GM12878 (cell line): ENCODE measurements around the gene FGGY. TPM values are rescaled to one million over a fixed set of nuclear protein-coding genes. Genes with fewer than 3 reads are reported as not detected.

ENCODE experiments used
- ATAC-seq: fragments of 200-7000 bp; cut with Tn5 transposase; 3 replicates; pipeline ENCODE4 v1.9.1; 2020; ENCODE audit warnings: mild to moderate bottlenecking, moderate library complexity
- BruUV-seq: library from RNA; stranded (reverse); fragments of 400-500 nt; replicated peaks from 2 replicates; lab custom pipeline; 2021; lab: Mats Ljungman, UMichigan
- CTCF ChIA-PET: fragments of 300-600 bp; sonication (Branson Sonifier 250); formaldehyde crosslinking; extraction: SDS; loops from one replicate; lab custom pipeline; 2021; ENCODE audit warnings: inconsistent platforms; lab: Yijun Ruan, JAX
- POLR2A ChIA-PET: fragments of 350-600 bp; formaldehyde crosslinking; extraction: SDS; loops from one replicate; lab custom pipeline; 2021; ENCODE audit warnings: inconsistent platforms; lab: Charles Lee
- RAD21 ChIA-PET: fragments of 300-600 bp; sonication (Branson Sonifier 250); formaldehyde crosslinking; loops from one replicate; lab custom pipeline; 2023; ENCODE audit warnings: antibody characterized with exemption; ENCODE audit not compliant: unreplicated experiment; lab: Charles Lee
- SMC1A ChIA-PET: fragments of 300-600 bp; sonication (Branson Sonifier 250); formaldehyde crosslinking; loops from one replicate; lab custom pipeline; 2023; ENCODE audit not compliant: unreplicated experiment, uncharacterized antibody; lab: Charles Lee
- DNase-seq: peaks from one replicate; pipeline ENCODE4 v3.0.0-alpha.2; 2011; ENCODE audit warnings: low read depth, low spot score
- FAIRE-seq: peaks from 3 replicates; lab custom pipeline; 2011; peaks lifted over from hg19 to GRCh38; lab: Jason Lieb, UNC
- H2AFZ ChIP-seq: 2 replicates; pipeline ENCODE4 v1.6.0; 2011; ENCODE audit warnings: low read depth, low read length, control low read depth; ENCODE audit not compliant: control insufficient read depth
- H3K27ac ChIP-seq: 2 replicates; pipeline ENCODE4 v1.5.1; 2011; ENCODE audit warnings: control low read depth; ENCODE audit not compliant: control insufficient read depth, insufficient read depth
- H3K27me3 ChIP-seq, 2 experiments: replicated peaks in 1 of 2; 2 replicates each; pipeline versions ENCODE4 v1.6.0 to v1.6.1; 2011; ENCODE audit warnings: low read length in 1 of 2; ENCODE audit not compliant: control insufficient read depth in 2 of 2, insufficient read depth in 2 of 2
- H3K36me3 ChIP-seq, 2 experiments: 2 replicates each; pipeline ENCODE4 v1.5.1; 2011; ENCODE audit warnings: low read length in 1 of 2; ENCODE audit not compliant: control insufficient read depth in 2 of 2, insufficient read depth in 2 of 2
- H3K4me1 ChIP-seq: 2 replicates; pipeline ENCODE4 v1.6.1; 2011; ENCODE audit warnings: mild to moderate bottlenecking, low read length, moderate library complexity, mixed read lengths; ENCODE audit not compliant: control insufficient read depth, insufficient read depth
- H3K4me2 ChIP-seq: 2 replicates; pipeline ENCODE4 v1.6.0; 2011; ENCODE audit warnings: control low read depth; ENCODE audit not compliant: control insufficient read depth, insufficient read depth
- H3K4me3 ChIP-seq: fragments of 200-600 bp; sonication (generic); 2 replicates; pipeline ENCODE4 v1.5.1; 2016
- H3K79me2 ChIP-seq: 2 replicates; pipeline ENCODE4 v1.6.0; 2011; ENCODE audit warnings: low read length; ENCODE audit not compliant: control insufficient read depth, insufficient read depth
- H3K9ac ChIP-seq: 2 replicates; pipeline ENCODE4 v1.8.0; 2011; ENCODE audit warnings: low read length, control low read depth, mixed read lengths; ENCODE audit not compliant: control insufficient read depth, insufficient read depth
- H3K9me3 ChIP-seq: replicated peaks from 3 replicates; pipeline ENCODE4 v1.5.1; 2011; ENCODE audit warnings: mild to moderate bottlenecking, low read length; ENCODE audit not compliant: control insufficient read depth, insufficient read depth
- H4K20me1 ChIP-seq: 2 replicates; pipeline ENCODE4 v1.6.0; 2011; ENCODE audit not compliant: control insufficient read depth, insufficient read depth
- CHD4 ChIP-seq: fragments of 200-600 bp; sonication (generic); IDR thresholded peaks from 2 replicates; pipeline ENCODE4 v1.6.1; 2016; ENCODE audit warnings: mild to moderate bottlenecking
- FOXK2 ChIP-seq: fragments of 450-650 bp; IDR thresholded peaks from 2 replicates; pipeline ENCODE4 v1.6.1; 2017; ENCODE audit warnings: mild to moderate bottlenecking, moderate library complexity
- IKZF1 ChIP-seq: fragments of 450-650 bp; conservative IDR thresholded peaks from 2 replicates; pipeline ENCODE4 v1.6.1; 2017; ENCODE audit warnings: antibody characterized with exemption, mild to moderate bottlenecking
- IKZF2 ChIP-seq, 2 experiments: fragments of 450-650 bp; IDR thresholded peaks; 2 replicates each; pipeline ENCODE4 v1.6.1; 2017; ENCODE audit warnings: mild to moderate bottlenecking in 2 of 2, moderate library complexity in 2 of 2
- MYC ChIP-seq: IDR thresholded peaks from 2 replicates; pipeline ENCODE4 v1.6.1; 2011; ENCODE audit warnings: mild to moderate bottlenecking, low read length, moderate library complexity, inconsistent platforms; ENCODE audit not compliant: insufficient read depth, insufficient replicate concordance, insufficient read length, severe bottlenecking
- WGBS: methylation state at CpG from one replicate; pipeline ENCODE4 v1.1.6; 2016; ENCODE audit warnings: low lambda C conversion rate; ENCODE audit not compliant: insufficient replicate concordance, insufficient coverage; ENCODE audit errors: missing lambda C conversion rate; 5-methylcytosine and 5-hydroxymethylcytosine counted together
- in situ Hi-C: fragments of 300-500 bp; cut with MboI; formaldehyde crosslinking; loops from 9 replicates; pipeline ENCODE4 v1.14.3; 2018; ENCODE audit warnings: mixed read lengths
- intact Hi-C: fragments of 100-400 bp; cut with micrococcal nuclease; formaldehyde crosslinking; loops from one replicate; pipeline ENCODE4 v1.14.2; 2022; ENCODE audit not compliant: unreplicated experiment
- polyA plus RNA-seq, 11 experiments: library from polyadenylated mRNA; depleted of rRNA in 4 of 11; unstranded in 6 of 11; stranded (reverse) in 5 of 11; fragments of >200 nt; fragmentation: Nextera tagmentation in 4 of 11; fragmentation: Illumina TruSeq in 1 of 11; extraction: Ambion mirVana in 4 of 11; extraction: Trizol in 1 of 11; gene quantifications; 1 replicate in 1 of 11; 2 replicates in 10 of 11; pipeline versions ENCODE4 v1.2.1 to v1.2.3, GENCODE V29; 2011 to 2016; ENCODE audit warnings: inconsistent platforms in 2 of 11, missing spikeins in 2 of 11, low read depth in 1 of 11
- total RNA-seq, 4 experiments: library from RNA; depleted of rRNA in 3 of 4; stranded (reverse); fragments of >200 nt in 3 of 4; fragmentation: Illumina TruSeq in 1 of 4; extraction: Trizol in 1 of 4; gene quantifications; 2 replicates each; pipeline versions ENCODE4 v1.2.1 to v1.2.3, GENCODE V29; 2013 to 2021
- TF ChIP-seq, protein P1 (sequence below), 3 experiments: IDR thresholded peaks in 2 of 3; conservative IDR thresholded peaks in 1 of 3; 2 replicates each; pipeline ENCODE4 v1.5.1; 2011; ENCODE audit warnings: low read depth in 3 of 3, low read length in 3 of 3, mild to moderate bottlenecking in 3 of 3, control low read depth in 2 of 3, moderate library complexity in 2 of 3, inconsistent platforms in 1 of 3, mixed read lengths in 1 of 3; ENCODE audit not compliant: control insufficient read depth in 2 of 3, insufficient read depth in 1 of 3; ENCODE audit errors: extremely low read depth in 1 of 3
- TF ChIP-seq, protein P2 (sequence below): IDR thresholded peaks from 2 replicates; pipeline ENCODE4 v1.6.1; 2012; ENCODE audit warnings: low read depth, low read length, improper control_type of control experiment

The FGGY gene
- total and polyA plus RNA-seq, 10 of the 15 experiments (the other 5 are each of a cell fraction or from before 2014, with no cell fraction given) = 6.2 to 11.9 (median 7.5) TPM

- 96% methylated on average over 1 of the region's 1 CpG for WGBS
- in situ Hi-C loops = no loop called here
- ATAC-seq (no peak), DNase-seq (no peak), FAIRE-seq (no peak)
- H3K4me3 ChIP-seq = no peak overlapping the region
- H3K9me3 ChIP-seq = no peaks in the 10 kb centered on the region
- H3K36me3 ChIP-seq = no peaks in the 10 kb centered on the region
- no peaks in the 10 kb centered on the region for H4K20me1 ChIP-seq
- H3K27me3 ChIP-seq = no peaks in the 10 kb centered on the region
- CTCF ChIA-PET = no interaction called here
- H3K4me2 ChIP-seq = no peak overlapping the region
- POLR2A ChIA-PET = no interaction called here
- RAD21 ChIA-PET = no interaction called here
- SMC1A ChIA-PET = no interaction called here
- H3K27ac ChIP-seq = no peak overlapping the region
- H3K79me2 ChIP-seq = no peaks in the 10 kb centered on the region
- intact Hi-C loops = no loop called here
- no TSS peak for BruUV-seq
- TF ChIP-seq IKZF2 (IDR thresholded peaks at IDR 0.05) = no peak
- TF ChIP-seq FOXK2 = no peak
- TF ChIP-seq, protein P1, sequence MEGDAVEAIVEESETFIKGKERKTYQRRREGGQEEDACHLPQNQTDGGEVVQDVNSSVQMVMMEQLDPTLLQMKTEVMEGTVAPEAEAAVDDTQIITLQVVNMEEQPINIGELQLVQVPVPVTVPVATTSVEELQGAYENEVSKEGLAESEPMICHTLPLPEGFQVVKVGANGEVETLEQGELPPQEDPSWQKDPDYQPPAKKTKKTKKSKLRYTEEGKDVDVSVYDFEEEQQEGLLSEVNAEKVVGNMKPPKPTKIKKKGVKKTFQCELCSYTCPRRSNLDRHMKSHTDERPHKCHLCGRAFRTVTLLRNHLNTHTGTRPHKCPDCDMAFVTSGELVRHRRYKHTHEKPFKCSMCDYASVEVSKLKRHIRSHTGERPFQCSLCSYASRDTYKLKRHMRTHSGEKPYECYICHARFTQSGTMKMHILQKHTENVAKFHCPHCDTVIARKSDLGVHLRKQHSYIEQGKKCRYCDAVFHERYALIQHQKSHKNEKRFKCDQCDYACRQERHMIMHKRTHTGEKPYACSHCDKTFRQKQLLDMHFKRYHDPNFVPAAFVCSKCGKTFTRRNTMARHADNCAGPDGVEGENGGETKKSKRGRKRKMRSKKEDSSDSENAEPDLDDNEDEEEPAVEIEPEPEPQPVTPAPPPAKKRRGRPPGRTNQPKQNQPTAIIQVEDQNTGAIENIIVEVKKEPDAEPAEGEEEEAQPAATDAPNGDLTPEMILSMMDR (IDR thresholded peaks at IDR 0.05 in 2 of 3, conservative IDR thresholded peaks at IDR 0.05 in 1 of 3; ENCODE audit: control insufficient read depth in 2 of 3, extremely low read depth in 1 of 3, insufficient read depth in 1 of 3, low read depth in 3 of 3, low read length in 3 of 3) = 0 out of 6 replicates have a peak, but pooled peaks of 1 of the 3 experiments have one; percentile 7
- TF ChIP-seq MYC = no peak
- H2AFZ ChIP-seq = no peak overlapping the region
- H3K9ac ChIP-seq = no peak overlapping the region
- no peaks in the 10 kb centered on the region for H3K4me1 ChIP-seq
Measured at GRCh38 chr1:59666106-59666505, 369.2 kb downstream of the FGGY start.

GRCh38 chr1:59667020-59667419 is 370.1 kb downstream of the FGGY start:
- ChIA-PET POLR2A (no interaction called here), CTCF (interaction anchor here (1.5 kb wide), 1 partner anchor 92 kb away, joined by 4 read pairs; no protein-coding TSS in a partner anchor), RAD21 (no interaction called here), SMC1A (interaction anchor here (0.9 kb wide), 1 partner anchor 32 kb away, joined by 4 read pairs; no protein-coding TSS in a partner anchor)
- DNase-seq (no peak), FAIRE-seq (no peak), ATAC-seq (no peak)
- in situ Hi-C loops (no loop called here), intact Hi-C loops (no loop called here)
- Histone ChIP-seq H3K79me2 (no peaks in the 10 kb centered on the region), H3K36me3 (no peaks in the 10 kb centered on the region), H3K9me3 (no peaks in the 10 kb centered on the region), H3K9ac (no peak overlapping the region), H4K20me1 (no peaks in the 10 kb centered on the region), H3K27me3 (no peaks in the 10 kb centered on the region), H2AFZ (no peak overlapping the region), H3K4me2 (no peak overlapping the region), H3K4me1 (no peaks in the 10 kb centered on the region), H3K4me3 (no peak overlapping the region), H3K27ac (no peak overlapping the region)
- 97% methylated on average over 3 of the region's 3 CpGs for WGBS
- TF ChIP-seq CHD4 (no peak), IKZF1 (no peak)
- TF ChIP-seq, protein P2, sequence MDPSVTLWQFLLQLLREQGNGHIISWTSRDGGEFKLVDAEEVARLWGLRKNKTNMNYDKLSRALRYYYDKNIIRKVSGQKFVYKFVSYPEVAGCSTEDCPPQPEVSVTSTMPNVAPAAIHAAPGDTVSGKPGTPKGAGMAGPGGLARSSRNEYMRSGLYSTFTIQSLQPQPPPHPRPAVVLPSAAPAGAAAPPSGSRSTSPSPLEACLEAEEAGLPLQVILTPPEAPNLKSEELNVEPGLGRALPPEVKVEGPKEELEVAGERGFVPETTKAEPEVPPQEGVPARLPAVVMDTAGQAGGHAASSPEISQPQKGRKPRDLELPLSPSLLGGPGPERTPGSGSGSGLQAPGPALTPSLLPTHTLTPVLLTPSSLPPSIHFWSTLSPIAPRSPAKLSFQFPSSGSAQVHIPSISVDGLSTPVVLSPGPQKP = no peak
- BruUV-seq = no TSS peak
